ENCODE measurements around the gene MYBPC2.

DNA sequence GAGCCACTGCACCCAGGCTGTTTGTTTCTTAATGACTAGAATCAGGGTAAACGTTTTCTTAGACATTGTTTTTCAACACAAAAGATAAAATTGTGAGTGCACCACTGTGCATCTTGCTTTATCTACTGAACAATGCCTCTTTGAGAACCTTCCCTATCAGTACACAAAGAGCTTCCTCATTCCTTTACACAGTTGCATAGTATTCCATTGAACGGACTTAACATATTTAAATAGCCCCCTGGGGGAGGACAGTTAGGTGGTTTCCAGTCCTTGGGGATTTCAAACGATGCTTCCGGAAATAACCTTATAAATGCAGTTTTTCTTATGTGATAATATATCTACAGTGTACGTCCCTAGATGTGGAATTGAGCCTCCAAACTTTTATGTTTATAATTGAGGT is 39.9 kb upstream of the MYBPC2 start:
- TF ChIP-seq, protein P1, sequence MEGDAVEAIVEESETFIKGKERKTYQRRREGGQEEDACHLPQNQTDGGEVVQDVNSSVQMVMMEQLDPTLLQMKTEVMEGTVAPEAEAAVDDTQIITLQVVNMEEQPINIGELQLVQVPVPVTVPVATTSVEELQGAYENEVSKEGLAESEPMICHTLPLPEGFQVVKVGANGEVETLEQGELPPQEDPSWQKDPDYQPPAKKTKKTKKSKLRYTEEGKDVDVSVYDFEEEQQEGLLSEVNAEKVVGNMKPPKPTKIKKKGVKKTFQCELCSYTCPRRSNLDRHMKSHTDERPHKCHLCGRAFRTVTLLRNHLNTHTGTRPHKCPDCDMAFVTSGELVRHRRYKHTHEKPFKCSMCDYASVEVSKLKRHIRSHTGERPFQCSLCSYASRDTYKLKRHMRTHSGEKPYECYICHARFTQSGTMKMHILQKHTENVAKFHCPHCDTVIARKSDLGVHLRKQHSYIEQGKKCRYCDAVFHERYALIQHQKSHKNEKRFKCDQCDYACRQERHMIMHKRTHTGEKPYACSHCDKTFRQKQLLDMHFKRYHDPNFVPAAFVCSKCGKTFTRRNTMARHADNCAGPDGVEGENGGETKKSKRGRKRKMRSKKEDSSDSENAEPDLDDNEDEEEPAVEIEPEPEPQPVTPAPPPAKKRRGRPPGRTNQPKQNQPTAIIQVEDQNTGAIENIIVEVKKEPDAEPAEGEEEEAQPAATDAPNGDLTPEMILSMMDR (IDR thresholded peaks at IDR 0.05; ENCODE audit: insufficient read depth, low read length, poor library complexity, severe bottlenecking) = no peak
- no peak for TF ChIP-seq EZH2phosphoT487 (conservative IDR thresholded peaks at IDR 0.05; ENCODE audit: low read length)
